ENCODE measurements around the gene BABAM2. TPM values are rescaled to one million over a fixed set of nuclear protein-coding genes. Genes with fewer than 3 reads are reported as not detected.
A peak's percentile ranks its signal among the peaks of the same experiment; 100 is the strongest.

Gene BABAM2
- total and polyA plus RNA-seq, 2 of the 4 experiments (the other 2 are of a cell fraction): 20.9 to 23.1 TPM

DNA sequence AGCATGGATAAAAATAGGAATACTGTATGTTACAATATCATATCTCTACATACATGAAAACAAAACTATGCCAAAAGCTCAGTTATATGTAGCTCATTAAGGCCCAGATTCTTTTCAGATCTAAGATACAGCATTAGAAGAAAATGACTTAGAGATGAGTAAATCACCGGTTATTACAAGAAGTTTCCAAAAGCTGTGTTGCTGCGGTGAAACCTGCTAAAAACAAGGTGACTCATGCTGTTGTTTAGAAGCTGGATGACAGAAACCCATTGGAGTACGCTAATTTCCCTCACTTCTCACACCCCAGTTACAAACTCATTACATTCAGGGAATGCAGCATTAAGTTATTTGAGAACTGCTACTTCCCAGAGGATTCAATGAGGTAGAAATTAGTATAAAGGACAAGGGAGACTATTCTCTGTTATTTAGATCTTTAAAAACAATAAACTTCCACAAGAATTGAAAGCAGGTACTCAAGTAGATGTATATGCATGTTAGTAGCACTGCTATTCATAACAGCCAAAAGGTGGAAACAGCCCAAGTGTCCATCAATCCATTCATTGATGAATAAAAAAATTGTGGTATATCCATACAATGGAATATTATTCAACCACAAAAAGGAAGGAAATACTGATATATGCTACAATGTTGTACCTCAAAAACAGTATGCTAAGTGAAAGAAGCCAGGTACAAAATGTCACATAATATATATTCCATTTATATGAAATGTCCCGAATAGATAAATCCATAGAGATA lies 32.9 kb upstream of the BABAM2 start:
- H2BK120ac ChIP-seq (ENCODE audit: low read depth, low read length): peak overlapping the region; percentile 68; the same call in 1 of the 2 replicates
- no peak overlapping the region for H3K4ac ChIP-seq (ENCODE audit: low read depth, low read length)
- no peak overlapping the region for H2AFZ ChIP-seq (replicated peaks; ENCODE audit: low read length, poor library complexity)
- no peak overlapping the region for H3K27ac ChIP-seq (ENCODE audit: insufficient read depth, low read length)
- H3K9me1 ChIP-seq (ENCODE audit: insufficient read depth, low read length): peaks cover 10% of the 10 kb centered on the region; the same call in 1 of the 2 replicates
- 0 out of 2 replicates have a peak overlapping the region, but pooled peaks have one; percentile 51 for H2BK20ac ChIP-seq (ENCODE audit: low read depth, low read length)
- peaks cover 13% of the 10 kb centered on the region for H3K4me1 ChIP-seq (ENCODE audit: control insufficient read depth, insufficient read depth, low read length)
- in situ Hi-C loops (cut with MboI; ENCODE audit: low sequenced_read_pairs): no loop called here
- no peak overlapping the region for H2AK5ac ChIP-seq (ENCODE audit: low read depth, low read length)
- no peak overlapping the region for H3K56ac ChIP-seq (ENCODE audit: extremely low read depth, insufficient read depth, low read length)
- H3K79me1 ChIP-seq (ENCODE audit: low read depth in 1 of 2, low read length in 2 of 2): 0 out of 4 replicates have a peak, but pooled peaks cover 0 to 3% of the 10 kb centered on the region in 2 experiments
- no peak for ATAC-seq (ENCODE audit: low read depth)
- H3K18ac ChIP-seq (ENCODE audit: low read depth, low read length): no peak overlapping the region; the same call in 1 of the 2 replicates
- H3K4me3 ChIP-seq (ENCODE audit: insufficient read depth, low read depth, low read length): no peak overlapping the region
- CTCF ChIA-PET: interaction anchor here (1.4 kb wide), 1 partner anchor 10 kb away, joined by 5 read pairs; no protein-coding TSS in a partner anchor
- H4K8ac ChIP-seq (ENCODE audit: low read depth in 2 of 2, low read length in 2 of 2): 0 out of 4 replicates have a peak overlapping the region, but pooled peaks of 1 of the 2 experiments have one; percentile 63
- no TSS peak for BruUV-seq (replicated peaks)
- no peak overlapping the region for H2AK9ac ChIP-seq (replicated peaks; ENCODE audit: low read depth, low read length, poor library complexity)
- POLR2A ChIA-PET (ENCODE audit: unreplicated experiment): no interaction called here
- DNase-seq: peak; percentile 62
- intact Hi-C loops (cut with micrococcal nuclease): no loop called here
- H4K20me1 ChIP-seq (ENCODE audit: insufficient read depth, low read length): no peaks in the 10 kb centered on the region
- TF ChIP-seq SMC3 (IDR thresholded peaks at IDR 0.05; ENCODE audit: low read depth, low read length): no peak
- no peak for TF ChIP-seq CHD1 (IDR thresholded peaks at IDR 0.05; ENCODE audit: low read depth, low read length)
- TF ChIP-seq FOS (IDR thresholded peaks at IDR 0.05; ENCODE audit: low read depth, low read length): peak; percentile 51; the same call in 1 of the 2 replicates
- 0 out of 3 replicates have a peak overlapping the region, but pooled peaks have one; percentile 47 for H2BK15ac ChIP-seq (ENCODE audit: low read depth, low read length)
- H4K5ac ChIP-seq (ENCODE audit: low read depth, low read length): no peak overlapping the region; the same call in 1 of the 2 replicates
- H3K14ac ChIP-seq (replicated peaks; ENCODE audit: low read depth, low read length): peak overlapping the region; percentile 84
- H3K23ac ChIP-seq (ENCODE audit: low read depth, low read length): no peak overlapping the region
- H4K91ac ChIP-seq (ENCODE audit: insufficient read depth, low read depth, low read length): 0 out of 2 replicates have a peak overlapping the region, but pooled peaks have one; percentile 41
- no peak overlapping the region for H3K9ac ChIP-seq (ENCODE audit: low read depth, low read length)
- no peaks in the 10 kb centered on the region for H3K27me3 ChIP-seq (ENCODE audit: control insufficient read depth, insufficient read depth, low read length)
- H2BK5ac ChIP-seq (ENCODE audit: low read depth, low read length, poor library complexity, severe bottlenecking): peak overlapping the region; percentile 68
- dilution Hi-C loops (cut with HindIII; ENCODE audit: low sequenced_read_pairs, unreplicated experiment): no loop called here
- WGBS, 2 experiments (ENCODE audit: extremely low coverage in 2 of 2, insufficient read length in 1 of 2): no CpG with 5 or more reads among the region's 4 CpGs
- no peaks in the 10 kb centered on the region for H3K36me3 ChIP-seq (ENCODE audit: control insufficient read depth, insufficient read depth, low read length)
- no peak overlapping the region for H3K4me2 ChIP-seq (ENCODE audit: low read depth, low read length)
- H3K9me3 ChIP-seq (ENCODE audit: control insufficient read depth, insufficient read depth, low read length): no peaks in the 10 kb centered on the region
